Spleen (tissue), 11 donors: ENCODE results near the gene REEP3. TPM values are rescaled to one million over a fixed set of nuclear protein-coding genes. Genes with fewer than 3 reads are reported as not detected.

Experiments
- DNase-seq: peaks from one replicate; pipeline ENCODE4 v3.0.0-alpha.2; 2020
- H3K27ac ChIP-seq, 8 donors: fragments of 200-600 bp; sonication (generic) in 7 of 8; 1 replicate in 4 of 8; 2 replicates in 4 of 8; pipeline versions ENCODE4 v1.5.0 to v1.8.0; 2016 to 2021; ENCODE audit warnings: inconsistent platforms in 4 of 8, mild to moderate bottlenecking in 4 of 8, moderate library complexity in 1 of 8
- H3K27me3 ChIP-seq, 7 donors: fragments of 200-600 bp; sonication (generic) in 6 of 7; replicated peaks in 1 of 7; 1 replicate in 4 of 7; 2 replicates in 3 of 7; pipeline versions ENCODE4 v1.5.0 to v1.8.0; 2016 to 2021; ENCODE audit warnings: inconsistent platforms in 3 of 7, mild to moderate bottlenecking in 1 of 7
- H3K36me3 ChIP-seq, 6 donors: fragments of 200-600 bp; sonication (generic) in 5 of 6; 1 replicate in 4 of 6; 2 replicates in 2 of 6; pipeline versions ENCODE4 v1.5.0 to v1.8.0; 2016 to 2021; ENCODE audit warnings: inconsistent platforms in 2 of 6
- H3K4me1 ChIP-seq, 6 donors: fragments of 200-600 bp; sonication (generic) in 5 of 6; 1 replicate in 3 of 6; 2 replicates in 3 of 6; pipeline versions ENCODE4 v1.5.0 to v1.8.0; 2016 to 2021; ENCODE audit warnings: inconsistent platforms in 3 of 6
- H3K4me3 ChIP-seq, 8 donors: fragments of 200-600 bp; sonication (generic) in 7 of 8; 1 replicate in 4 of 8; 2 replicates in 4 of 8; pipeline versions ENCODE4 v1.5.0 to v1.8.0; 2016 to 2021; ENCODE audit warnings: inconsistent platforms in 4 of 8, mild to moderate bottlenecking in 4 of 8, moderate library complexity in 2 of 8
- H3K9me3 ChIP-seq, 8 donors: fragments of 200-600 bp; sonication (generic) in 7 of 8; 1 replicate in 4 of 8; 2 replicates in 4 of 8; pipeline versions ENCODE4 v1.5.0 to v1.8.0; 2016 to 2021; ENCODE audit warnings: inconsistent platforms in 4 of 8
- POLR2A ChIP-seq, 3 donors: fragments of 450-650 bp; IDR thresholded peaks; one replicate each; pipeline ENCODE4 v1.5.1; 2017; ENCODE audit warnings: antibody characterized with exemption in 3 of 3, mild to moderate bottlenecking in 1 of 3
- POLR2AphosphoS5 ChIP-seq, 3 donors: sonication (generic); formaldehyde crosslinking; IDR thresholded peaks; one replicate each; pipeline ENCODE4 v1.5.1; 2017; ENCODE audit warnings: antibody characterized with exemption in 3 of 3
- WGBS, 5 donors: extraction: QIAGEN DNeasy Blood & Tissue Kit in 3 of 5; methylation state at CpG; one replicate each; pipeline versions ENCODE4 v1.1.5 to v1.1.7; 2013 to 2018; 5-methylcytosine and 5-hydroxymethylcytosine counted together
- intact Hi-C: fragments of 100-400 bp; cut with DNase I; formaldehyde crosslinking; loops from one replicate; pipeline ENCODE4 v1.15.0; 2023; ENCODE audit warnings: low total_unique reads
- polyA plus RNA-seq, 3 donors: library from polyadenylated mRNA; stranded (reverse); fragments of 200-250 nt; gene quantifications; one replicate each; pipeline ENCODE4 v1.2.1, GENCODE V29; 2013
- total RNA-seq, 7 donors: library from RNA; depleted of rRNA in 3 of 7; stranded (reverse); fragments of >200 nt in 3 of 7; fragmentation: NEBNext Ultra II Directional in 4 of 7; extraction: Animal tissue kit (Norgen Biotek cat#: 25700) in 4 of 7; gene quantifications; one replicate each; pipeline versions ENCODE4 v1.1.0 to v1.2.1, GENCODE V29; 2016 to 2021
- TF ChIP-seq, protein P1 (sequence below), 11 experiments: fragments of 200-600 bp in 7 of 11; fragments of 450-650 bp in 4 of 11; sonication (generic) in 4 of 11; IDR thresholded peaks in 8 of 11; conservative IDR thresholded peaks in 3 of 11; 1 replicate in 7 of 11; 2 replicates in 4 of 11; pipeline versions ENCODE4 v1.4.0 to v1.8.0; 2016 to 2021; ENCODE audit warnings: antibody characterized with exemption in 11 of 11, inconsistent platforms in 4 of 11, mild to moderate bottlenecking in 1 of 11
- donor health status: healthy with polysubstance abuse.
- donor health status: DM: no; HTN: no; CAD: no; lungs with moderate emphysema.
- donor health status: DM: no; HTN: no; CAD: no.
- donor health status: Bipolar disorder and iron deficiency.
- donor health status: healthy.
- donor health status: DM: no; HTN: no; CAD: no.
- donor health status: DM: yes; HTN: yes; CAD: no.

REEP3 gene
- total and polyA plus RNA-seq, 10 donors, result 4.0 to 46.5 (median 22.1) TPM

DNA sequence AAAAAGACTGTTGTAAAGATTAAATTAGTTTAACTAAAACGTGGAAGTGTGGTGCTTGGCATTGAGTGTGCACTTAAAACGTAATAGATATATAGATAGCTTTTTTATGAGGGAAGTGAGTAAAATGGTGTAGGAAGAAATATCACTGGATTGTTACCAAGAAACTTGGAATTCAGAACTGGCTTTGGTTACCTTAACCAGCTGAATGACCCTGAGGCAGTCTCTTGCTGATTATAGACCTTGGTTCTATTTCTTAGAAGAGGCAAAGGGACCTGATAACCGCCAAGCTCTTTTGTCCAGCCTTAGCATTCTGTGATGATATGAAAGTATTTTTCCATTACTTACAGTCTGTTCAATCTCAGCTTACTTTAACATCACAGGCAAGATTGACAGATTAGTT, 3.8 kb downstream of the REEP3 start:
- Histone ChIP-seq H3K4me1 (peaks cover 6 to 34% (median 23%) of the 10 kb centered on the region in 6 donors), H3K4me3 (no peak overlapping the region), H3K27me3 (no peaks in the 10 kb centered on the region), H3K27ac (no peak overlapping the region), H3K9me3 (no peaks in the 10 kb centered on the region), H3K36me3 (peaks cover 0 to 15% (median 0%) of the 10 kb centered on the region in 6 donors)
- no peak for DNase-seq
- TF ChIP-seq POLR2AphosphoS5 (IDR thresholded peaks at IDR 0.05) (no peak), POLR2A (IDR thresholded peaks at IDR 0.05) (no peak)
- TF ChIP-seq, protein P1, sequence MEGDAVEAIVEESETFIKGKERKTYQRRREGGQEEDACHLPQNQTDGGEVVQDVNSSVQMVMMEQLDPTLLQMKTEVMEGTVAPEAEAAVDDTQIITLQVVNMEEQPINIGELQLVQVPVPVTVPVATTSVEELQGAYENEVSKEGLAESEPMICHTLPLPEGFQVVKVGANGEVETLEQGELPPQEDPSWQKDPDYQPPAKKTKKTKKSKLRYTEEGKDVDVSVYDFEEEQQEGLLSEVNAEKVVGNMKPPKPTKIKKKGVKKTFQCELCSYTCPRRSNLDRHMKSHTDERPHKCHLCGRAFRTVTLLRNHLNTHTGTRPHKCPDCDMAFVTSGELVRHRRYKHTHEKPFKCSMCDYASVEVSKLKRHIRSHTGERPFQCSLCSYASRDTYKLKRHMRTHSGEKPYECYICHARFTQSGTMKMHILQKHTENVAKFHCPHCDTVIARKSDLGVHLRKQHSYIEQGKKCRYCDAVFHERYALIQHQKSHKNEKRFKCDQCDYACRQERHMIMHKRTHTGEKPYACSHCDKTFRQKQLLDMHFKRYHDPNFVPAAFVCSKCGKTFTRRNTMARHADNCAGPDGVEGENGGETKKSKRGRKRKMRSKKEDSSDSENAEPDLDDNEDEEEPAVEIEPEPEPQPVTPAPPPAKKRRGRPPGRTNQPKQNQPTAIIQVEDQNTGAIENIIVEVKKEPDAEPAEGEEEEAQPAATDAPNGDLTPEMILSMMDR (IDR thresholded peaks at IDR 0.05 in 8 of 11, conservative IDR thresholded peaks at IDR 0.05 in 3 of 11), result no peak
- 84 to 94% (median 87%) methylated on average over 3 of the region's 3 CpGs for WGBS, 5 donors
- intact Hi-C loops, result no loop called here

DNA sequence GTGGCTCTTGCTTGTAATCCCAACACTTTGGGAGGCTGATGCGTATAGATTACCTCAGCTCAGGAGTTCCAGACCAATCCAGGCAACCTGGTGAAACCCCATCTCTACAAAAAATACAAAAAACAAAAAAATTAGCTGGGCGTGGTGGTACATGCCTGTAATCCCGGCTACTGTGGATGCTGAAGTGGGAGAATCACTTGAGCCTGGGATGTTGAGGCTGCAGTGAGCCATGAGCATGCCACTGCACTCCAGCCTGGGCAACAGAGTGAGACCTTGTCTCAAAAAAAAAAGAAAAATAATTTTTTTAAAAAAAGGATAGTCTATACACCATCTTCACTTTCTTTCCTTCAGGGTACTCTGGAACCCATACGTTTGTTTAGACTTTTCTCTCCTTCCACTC, 6.2 kb downstream of the REEP3 start:
- Histone ChIP-seq H3K4me3 (no peak overlapping the region), H3K9me3 (no peaks in the 10 kb centered on the region), H3K27me3 (no peaks in the 10 kb centered on the region), H3K27ac (no peak overlapping the region), H3K4me1 (peaks cover 3 to 19% (median 12%) of the 10 kb centered on the region in 6 donors), H3K36me3 (peaks cover 0 to 15% (median 0%) of the 10 kb centered on the region in 6 donors)
- intact Hi-C loops, result no loop called here
- 92 to 98% (median 96%) methylated on average over 4 of the region's 4 CpGs for WGBS, 5 donors
- DNase-seq, result no peak
- TF ChIP-seq POLR2AphosphoS5 (IDR thresholded peaks at IDR 0.05) (no peak), POLR2A (IDR thresholded peaks at IDR 0.05) (no peak)
- TF ChIP-seq, protein P1 (IDR thresholded peaks at IDR 0.05 in 8 of 11, conservative IDR thresholded peaks at IDR 0.05 in 3 of 11), result no peak

DNA sequence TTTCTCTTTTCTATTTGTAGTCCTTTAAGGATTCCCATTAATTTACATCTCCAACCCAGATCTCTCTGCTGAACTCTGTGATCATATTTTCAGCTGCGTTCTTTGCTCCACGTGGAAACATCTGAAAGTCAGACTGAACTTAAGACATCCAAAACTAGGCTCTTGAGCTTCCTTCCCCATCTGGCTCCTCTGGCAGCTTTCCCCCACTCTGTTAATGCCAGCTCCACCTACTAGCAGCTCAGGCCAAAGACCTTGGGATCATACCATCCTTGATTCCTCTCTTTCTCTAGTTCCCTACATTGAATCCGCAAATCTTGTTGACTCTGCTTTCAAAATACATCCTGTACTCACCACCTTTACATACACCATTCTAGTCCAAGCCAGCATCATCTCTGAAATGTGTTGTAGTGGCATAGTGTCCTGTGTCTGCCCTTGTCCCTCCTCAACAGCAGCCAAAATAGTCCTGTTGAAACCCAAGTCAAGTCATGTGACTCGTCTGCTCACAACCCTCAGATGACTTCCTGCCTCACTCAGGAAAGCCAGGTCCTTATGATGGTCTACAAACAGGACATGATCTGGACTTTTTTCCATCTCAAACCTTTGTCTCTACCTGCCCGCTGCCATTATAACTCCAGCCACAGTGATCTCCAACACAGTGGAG, 7.0 kb downstream of the REEP3 start:
- TF ChIP-seq POLR2A (IDR thresholded peaks at IDR 0.05), result no peak
- TF ChIP-seq POLR2AphosphoS5 (IDR thresholded peaks at IDR 0.05), result no peak
- intact Hi-C loops, result no loop called here
- WGBS, 5 donors, result 80 to 91% (median 88%) methylated on average over 5 of the region's 5 CpGs

DNA sequence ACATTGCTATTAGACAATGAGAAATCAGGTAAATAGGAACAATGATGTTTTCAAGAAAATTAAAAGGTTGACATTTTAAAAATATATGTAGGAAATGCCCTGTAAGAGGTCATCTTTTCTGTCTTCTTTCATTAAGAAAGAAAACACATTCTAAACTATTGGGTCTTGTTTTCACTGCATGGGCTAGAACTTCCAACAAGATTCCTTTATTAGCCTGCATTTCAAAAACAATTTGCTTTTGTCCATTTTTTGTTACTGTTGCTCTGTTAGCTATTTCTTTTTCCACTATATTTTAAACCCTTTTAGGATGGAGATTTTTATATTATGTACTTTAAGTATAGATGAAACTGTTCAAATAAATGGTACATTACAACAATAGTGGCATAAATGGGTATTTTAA, 9.2 kb downstream of the REEP3 start:
- DNase-seq, result no peak
- Histone ChIP-seq H3K27ac (no peak overlapping the region), H3K4me1 (peaks cover 0 to 5% (median 0%) of the 10 kb centered on the region in 6 donors), H3K4me3 (no peak overlapping the region), H3K27me3 (no peaks in the 10 kb centered on the region), H3K9me3 (no peaks in the 10 kb centered on the region), H3K36me3 (peaks cover 0 to 15% (median 0%) of the 10 kb centered on the region in 6 donors)
- intact Hi-C loops, result no loop called here
- no peak for TF ChIP-seq POLR2A (IDR thresholded peaks at IDR 0.05)
- TF ChIP-seq POLR2AphosphoS5 (IDR thresholded peaks at IDR 0.05), result no peak
- TF ChIP-seq, protein P1 (IDR thresholded peaks at IDR 0.05 in 8 of 11, conservative IDR thresholded peaks at IDR 0.05 in 3 of 11), result no peak

More for the DNA sequence above, 7.0 kb downstream of the REEP3 start:
- no peak for DNase-seq
- H3K4me1 ChIP-seq, result peaks cover 0 to 10% (median 4%) of the 10 kb centered on the region in 6 donors
- no peak overlapping the region for H3K27ac ChIP-seq
- H3K36me3 ChIP-seq, result peaks cover 0 to 15% (median 0%) of the 10 kb centered on the region in 6 donors
- H3K27me3 ChIP-seq, result no peaks in the 10 kb centered on the region
- no peak overlapping the region for H3K4me3 ChIP-seq
- no peaks in the 10 kb centered on the region for H3K9me3 ChIP-seq
